SK-N-MC (cell line): ENCODE results near the gene PDE4D.

Source experiments
- EZH2 ChIP-seq: fragments of 200-600 bp; sonication (generic); IDR thresholded peaks from one replicate; pipeline ENCODE4 v1.6.1; 2017; ENCODE audit warnings: antibody characterized with exemption
- POLR2AphosphoS5 ChIP-seq: IDR thresholded peaks from 2 replicates; pipeline ENCODE4 v1.6.1; 2012; ENCODE audit warnings: mild to moderate bottlenecking, low read depth, low read length, borderline replicate concordance

GRCh38 chr5:59328709-59329296 lies 564.7 kb downstream of the PDE4D start:
- TF ChIP-seq EZH2 (no peak), POLR2AphosphoS5 (no peak)
